OCI-LY7 (cell line): ENCODE measurements around the gene KIF21B.

Source experiments
- EZH2phosphoT487 ChIP-seq: fragments of 200-600 bp; sonication (generic); IDR thresholded peaks from 2 replicates; pipeline ENCODE4 v1.6.1; 2018; ENCODE audit warnings: low read depth, borderline replicate concordance, mild to moderate bottlenecking, mixed run types, antibody characterized with exemption, low read length, moderate library complexity, mixed read lengths
- TF ChIP-seq, protein P1 (sequence below): fragments of 200-600 bp; sonication (generic); conservative IDR thresholded peaks from 2 replicates; pipeline ENCODE4 v1.5.1; 2014; ENCODE audit warnings: mild to moderate bottlenecking, antibody characterized with exemption, low read length, moderate library complexity, mixed read lengths

DNA sequence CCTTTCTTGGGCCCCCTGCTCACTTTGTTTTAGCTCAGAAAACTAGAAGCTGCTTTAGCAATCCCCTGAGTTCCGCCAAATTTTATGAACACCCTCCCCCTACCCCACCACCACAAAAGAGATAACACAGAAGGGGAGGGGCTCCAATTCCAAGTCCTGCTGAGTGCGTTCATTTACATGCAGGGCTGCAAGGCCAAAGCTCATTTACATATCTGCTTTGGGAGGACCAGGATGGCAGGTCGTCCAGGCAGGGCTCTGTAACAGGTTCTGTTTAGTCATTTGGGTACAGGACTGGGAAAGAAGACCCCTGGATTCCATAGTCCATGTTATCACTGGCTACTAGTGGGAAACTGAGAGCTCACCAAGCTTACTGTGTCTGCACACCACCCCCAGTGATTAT is 35.9 kb upstream of the KIF21B start:
- TF ChIP-seq, protein P1, sequence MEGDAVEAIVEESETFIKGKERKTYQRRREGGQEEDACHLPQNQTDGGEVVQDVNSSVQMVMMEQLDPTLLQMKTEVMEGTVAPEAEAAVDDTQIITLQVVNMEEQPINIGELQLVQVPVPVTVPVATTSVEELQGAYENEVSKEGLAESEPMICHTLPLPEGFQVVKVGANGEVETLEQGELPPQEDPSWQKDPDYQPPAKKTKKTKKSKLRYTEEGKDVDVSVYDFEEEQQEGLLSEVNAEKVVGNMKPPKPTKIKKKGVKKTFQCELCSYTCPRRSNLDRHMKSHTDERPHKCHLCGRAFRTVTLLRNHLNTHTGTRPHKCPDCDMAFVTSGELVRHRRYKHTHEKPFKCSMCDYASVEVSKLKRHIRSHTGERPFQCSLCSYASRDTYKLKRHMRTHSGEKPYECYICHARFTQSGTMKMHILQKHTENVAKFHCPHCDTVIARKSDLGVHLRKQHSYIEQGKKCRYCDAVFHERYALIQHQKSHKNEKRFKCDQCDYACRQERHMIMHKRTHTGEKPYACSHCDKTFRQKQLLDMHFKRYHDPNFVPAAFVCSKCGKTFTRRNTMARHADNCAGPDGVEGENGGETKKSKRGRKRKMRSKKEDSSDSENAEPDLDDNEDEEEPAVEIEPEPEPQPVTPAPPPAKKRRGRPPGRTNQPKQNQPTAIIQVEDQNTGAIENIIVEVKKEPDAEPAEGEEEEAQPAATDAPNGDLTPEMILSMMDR = no peak
- TF ChIP-seq EZH2phosphoT487 = no peak
